ENCODE results near the gene ESR2.
"Not testable (repeated sequence)": the region's sequence is repeated elsewhere in the genome, so short reads cannot be mapped to it uniquely, and the experiment has no call there.

The ESR2 gene

DNA sequence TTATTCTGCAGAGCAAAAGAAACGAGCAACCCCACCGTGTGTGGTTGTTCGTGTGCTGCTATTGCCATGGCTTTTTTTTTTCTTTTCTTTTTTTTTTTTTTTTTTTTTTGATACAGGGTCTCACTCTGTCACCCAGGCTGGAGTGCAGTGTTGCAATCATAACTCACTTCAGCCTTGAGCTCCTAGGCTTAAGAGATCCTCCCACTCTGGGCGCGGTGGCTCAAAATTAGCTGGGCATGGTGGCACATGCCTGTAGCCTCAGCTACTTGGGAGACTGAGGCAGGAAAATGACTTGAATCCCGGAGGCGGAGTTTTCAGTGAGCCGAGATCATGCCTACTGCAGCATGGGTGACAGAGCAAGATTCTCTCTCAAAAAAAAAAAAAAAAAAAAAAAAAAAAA is 144.2 kb downstream of the ESR2 start:
- Mint-ChIP-seq H3K4me1 (no peaks in the 10 kb centered on the region), H3K27me3 (no peaks in the 10 kb centered on the region), H3K36me3 (peaks cover 8% of the 10 kb centered on the region), H3K9me3 (no peaks in the 10 kb centered on the region), H3K27ac (no peak overlapping the region), H3K4me3 (no peak overlapping the region)
- DNase-seq (ENCODE audit: low spot score in 2 of 2): no peak
- no peak for ATAC-seq (ENCODE audit: low read depth)

DNA sequence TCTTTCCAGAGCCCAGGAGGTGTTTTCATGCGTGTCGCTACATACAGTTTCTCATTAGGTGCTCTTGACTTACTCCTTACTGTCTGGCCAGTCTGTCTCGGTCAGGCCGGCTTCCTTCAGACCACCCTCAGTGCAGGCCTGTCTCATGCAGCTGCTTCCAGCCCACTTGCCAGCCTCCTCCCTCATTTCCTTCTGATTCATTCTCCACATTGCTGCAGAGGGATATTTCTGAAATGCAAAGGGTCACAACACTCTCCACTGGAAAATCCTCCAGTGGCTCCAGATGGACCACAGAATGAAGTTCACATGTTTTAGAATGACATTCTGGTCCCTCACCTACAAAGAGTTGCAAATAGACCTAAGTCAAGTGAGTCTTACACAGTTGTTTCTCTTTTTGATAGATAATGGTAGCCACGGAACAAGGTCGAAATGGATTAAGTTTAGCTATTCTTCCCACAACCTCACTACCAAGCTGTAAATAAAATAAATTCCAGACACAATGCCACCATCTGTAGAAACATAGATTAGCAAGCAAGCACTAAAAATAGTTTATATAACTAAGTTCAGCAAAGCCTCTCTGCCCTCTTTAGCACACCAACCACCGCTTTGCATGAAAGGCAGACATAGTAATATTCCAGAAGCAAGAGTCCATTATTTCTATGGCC is 146.9 kb downstream of the ESR2 start:
- no peak overlapping the region for H3K27ac Mint-ChIP-seq
- peaks cover 11% of the 10 kb centered on the region for H3K36me3 Mint-ChIP-seq
- no peaks in the 10 kb centered on the region for H3K9me3 Mint-ChIP-seq
- H3K4me1 Mint-ChIP-seq: no peaks in the 10 kb centered on the region
- ATAC-seq (ENCODE audit: low read depth) (no peak), DNase-seq (ENCODE audit: low spot score in 2 of 2) (no peak)
- no peak overlapping the region for H3K4me3 Mint-ChIP-seq
- H3K27me3 Mint-ChIP-seq: no peaks in the 10 kb centered on the region

DNA sequence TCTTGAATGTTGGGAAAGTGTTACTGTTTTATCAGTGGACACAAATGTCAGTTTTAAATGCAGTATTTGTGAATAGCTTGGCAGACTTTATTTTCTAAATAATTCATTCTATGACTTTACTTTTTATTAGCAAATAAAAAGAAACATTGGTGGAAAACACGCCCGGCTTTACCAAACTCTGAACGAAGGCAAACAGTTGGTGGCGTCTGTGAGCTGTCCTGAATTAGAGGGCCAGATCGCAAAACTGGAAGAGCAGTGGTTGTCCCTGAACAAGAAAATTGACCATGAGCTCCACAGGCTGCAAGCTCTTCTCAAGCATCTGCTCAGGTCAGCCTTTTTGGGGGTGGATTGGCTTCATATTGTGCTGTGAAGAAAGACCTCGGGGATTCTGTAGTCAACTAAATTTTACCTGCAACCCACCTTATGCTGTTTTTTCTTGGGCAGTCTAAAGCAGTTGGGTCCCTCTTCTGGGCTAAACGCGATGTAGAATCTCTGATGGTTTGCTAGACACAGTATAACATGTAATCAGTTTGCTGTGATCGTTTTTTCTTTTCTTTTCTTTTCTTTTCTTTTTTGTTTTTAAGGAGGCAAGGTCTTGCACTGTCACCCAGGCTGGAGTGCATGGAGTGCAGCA is 156.4 kb downstream of the ESR2 start:
- DNase-seq (ENCODE audit: low spot score in 2 of 2): no peak
- Mint-ChIP-seq H3K4me1 (peaks cover 2% of the 10 kb centered on the region), H3K9me3 (no peaks in the 10 kb centered on the region), H3K36me3 (peaks cover 7% of the 10 kb centered on the region), H3K27ac (no peak overlapping the region), H3K27me3 (no peaks in the 10 kb centered on the region), H3K4me3 (no peak overlapping the region)
- no peak for ATAC-seq (ENCODE audit: low read depth)

DNA sequence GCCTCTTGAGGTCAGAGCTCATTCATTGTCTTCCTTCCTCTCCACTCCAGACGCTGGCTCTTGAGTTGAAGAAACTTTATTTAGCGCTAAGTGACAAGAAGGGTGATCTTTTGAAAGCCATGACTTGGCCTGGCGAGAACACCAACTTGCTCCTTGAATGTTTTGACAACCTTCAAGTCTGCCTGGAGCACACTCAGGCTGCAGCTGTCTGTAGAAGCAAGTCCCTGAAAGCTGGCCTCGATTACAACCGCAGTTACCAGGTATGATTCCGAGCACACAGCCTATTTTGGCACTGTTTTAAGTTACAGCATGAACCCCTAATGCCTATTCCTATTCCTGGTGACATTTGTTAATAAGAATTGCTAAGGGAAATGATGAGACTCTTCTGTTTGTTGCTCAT is 167.6 kb downstream of the ESR2 start:
- no peak overlapping the region for H3K4me3 Mint-ChIP-seq
- no peak overlapping the region for H3K27ac Mint-ChIP-seq
- ATAC-seq (ENCODE audit: low read depth): no peak
- no peaks in the 10 kb centered on the region for H3K27me3 Mint-ChIP-seq
- H3K4me1 Mint-ChIP-seq: no peaks in the 10 kb centered on the region
- peaks cover 17% of the 10 kb centered on the region for H3K36me3 Mint-ChIP-seq
- H3K9me3 Mint-ChIP-seq: no peaks in the 10 kb centered on the region
- DNase-seq (ENCODE audit: low spot score in 2 of 2): no peak

DNA sequence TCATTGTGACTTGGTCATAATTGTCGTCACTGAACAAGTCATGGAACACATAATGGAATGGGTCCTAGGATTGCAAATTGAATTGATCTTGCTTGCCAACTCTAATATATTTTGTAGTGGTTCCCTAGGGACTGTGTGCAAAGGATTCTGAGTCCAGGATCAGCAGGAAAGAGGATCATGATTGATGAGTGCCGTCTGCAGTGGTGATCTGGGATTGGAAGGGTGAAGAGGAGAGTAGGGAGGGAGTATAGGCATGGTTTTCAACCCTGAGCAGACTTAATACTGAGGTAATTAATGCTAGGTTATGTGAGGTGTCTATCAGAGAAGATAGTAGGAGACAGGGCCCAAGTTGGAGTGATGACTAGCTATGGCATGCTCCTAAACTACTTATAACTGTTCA is 168.9 kb downstream of the ESR2 start:
- peaks cover 16% of the 10 kb centered on the region for H3K36me3 Mint-ChIP-seq
- no peak for DNase-seq (ENCODE audit: low spot score in 2 of 2)
- no peaks in the 10 kb centered on the region for H3K4me1 Mint-ChIP-seq
- no peak overlapping the region for H3K27ac Mint-ChIP-seq
- no peaks in the 10 kb centered on the region for H3K27me3 Mint-ChIP-seq
- no peak for ATAC-seq (ENCODE audit: low read depth)
- no peak overlapping the region for H3K4me3 Mint-ChIP-seq
- no peaks in the 10 kb centered on the region for H3K9me3 Mint-ChIP-seq

DNA sequence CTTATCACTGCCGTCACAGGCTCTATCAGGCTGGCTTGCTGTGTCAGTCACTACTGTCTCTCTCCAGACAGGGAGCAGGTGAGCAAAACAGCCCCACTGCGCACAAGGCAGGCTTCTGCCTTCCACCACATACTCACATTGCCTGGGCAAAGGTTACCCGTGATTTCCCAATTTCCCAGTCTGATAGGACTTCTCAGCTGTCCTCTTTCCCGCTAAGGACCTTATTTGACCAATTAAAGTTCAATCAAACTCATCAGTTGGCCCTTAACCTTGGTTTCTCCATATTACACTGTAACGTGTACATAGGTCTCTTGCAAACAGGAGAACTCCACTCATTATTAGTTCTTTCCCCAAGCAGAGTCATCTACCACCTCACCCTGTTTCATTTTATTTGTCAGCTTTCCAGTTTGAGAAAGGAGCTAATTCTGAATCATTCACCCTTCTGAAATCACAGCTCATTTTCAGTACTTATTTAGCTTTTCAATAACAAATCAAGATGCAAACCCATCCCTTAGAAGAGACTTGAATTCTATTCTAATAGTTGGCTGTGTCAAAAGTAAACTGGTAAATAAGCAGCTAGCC is 170.8 kb downstream of the ESR2 start:
- Mint-ChIP-seq H3K9me3 (no peaks in the 10 kb centered on the region), H3K4me1 (no peaks in the 10 kb centered on the region), H3K4me3 (no peak overlapping the region), H3K27ac (no peak overlapping the region), H3K36me3 (peaks cover 14% of the 10 kb centered on the region), H3K27me3 (no peaks in the 10 kb centered on the region)
- ATAC-seq (ENCODE audit: low read depth): no peak
- no peak for DNase-seq (ENCODE audit: low spot score in 2 of 2)

DNA sequence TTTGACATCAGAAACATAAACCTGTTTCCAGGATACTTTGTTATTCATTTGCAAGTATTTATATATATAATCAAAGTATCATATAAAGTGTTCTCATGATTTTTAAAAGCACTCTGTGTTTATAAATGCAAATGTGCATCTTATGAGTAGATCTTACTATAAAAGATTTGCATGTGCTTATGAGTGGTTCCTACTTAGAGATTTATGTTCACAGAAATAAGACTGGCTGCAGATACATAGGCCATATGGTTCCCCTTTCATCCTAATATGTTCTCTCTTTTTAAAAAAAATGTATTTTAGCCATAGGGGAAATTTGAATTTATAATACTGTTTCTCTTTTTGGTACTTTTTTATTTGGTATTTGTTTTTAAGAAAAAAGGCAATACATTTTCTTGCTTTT is 174.2 kb downstream of the ESR2 start:
- no peak for ATAC-seq (ENCODE audit: low read depth)
- H3K9me3 Mint-ChIP-seq: no peaks in the 10 kb centered on the region
- DNase-seq (ENCODE audit: low spot score in 2 of 2): no peak
- H3K27ac Mint-ChIP-seq: no peak overlapping the region
- no peaks in the 10 kb centered on the region for H3K27me3 Mint-ChIP-seq
- no peaks in the 10 kb centered on the region for H3K4me1 Mint-ChIP-seq
- peaks cover 13% of the 10 kb centered on the region for H3K36me3 Mint-ChIP-seq
- H3K4me3 Mint-ChIP-seq: no peak overlapping the region

DNA sequence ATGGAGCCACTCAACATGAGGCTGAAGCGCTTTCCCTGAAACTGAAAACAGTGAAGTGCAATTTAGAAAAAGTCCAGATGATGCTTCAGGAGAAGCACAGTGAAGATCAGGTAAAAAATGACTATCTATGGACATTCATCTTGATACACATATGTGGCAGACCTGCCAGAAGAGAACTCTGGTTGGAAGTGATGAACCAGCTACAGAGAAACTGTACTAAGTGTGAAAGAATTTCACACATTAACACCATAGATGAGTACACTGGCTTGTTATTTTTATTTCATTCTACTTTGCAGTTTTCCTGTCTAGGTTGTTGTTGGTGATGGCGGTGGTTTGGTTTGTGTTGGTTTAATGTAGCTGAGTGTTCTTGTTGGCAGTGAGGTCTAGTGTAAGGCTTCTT is 174.7 kb downstream of the ESR2 start:
- peaks cover 13% of the 10 kb centered on the region for H3K36me3 Mint-ChIP-seq
- H3K27ac Mint-ChIP-seq: no peak overlapping the region
- H3K27me3 Mint-ChIP-seq: no peaks in the 10 kb centered on the region
- ATAC-seq (ENCODE audit: low read depth): no peak
- H3K4me3 Mint-ChIP-seq: no peak overlapping the region
- no peak for DNase-seq (ENCODE audit: low spot score in 2 of 2)
- no peaks in the 10 kb centered on the region for H3K9me3 Mint-ChIP-seq
- no peaks in the 10 kb centered on the region for H3K4me1 Mint-ChIP-seq

DNA sequence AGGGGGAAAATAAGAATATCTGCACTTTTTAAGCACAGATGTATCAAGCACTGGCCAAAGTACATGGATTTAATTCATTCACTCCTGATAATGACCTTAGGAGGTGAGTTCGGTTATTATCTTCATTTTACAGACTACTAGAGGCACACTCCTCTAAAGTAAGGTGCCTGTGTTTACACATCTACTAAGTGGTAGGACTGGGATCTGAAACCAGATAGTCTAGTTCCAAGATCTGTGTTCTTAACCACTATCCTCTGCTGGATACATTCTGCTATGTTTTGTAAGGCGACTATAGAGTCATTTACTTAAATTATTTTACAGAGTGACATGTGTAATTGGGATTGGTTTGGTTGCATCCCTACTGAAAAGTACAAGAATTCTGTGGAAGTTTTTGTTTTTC is 175.3 kb downstream of the ESR2 start:
- no peaks in the 10 kb centered on the region for H3K4me1 Mint-ChIP-seq
- H3K36me3 Mint-ChIP-seq: peaks cover 13% of the 10 kb centered on the region
- no peak for DNase-seq (ENCODE audit: low spot score in 2 of 2)
- no peak overlapping the region for H3K4me3 Mint-ChIP-seq
- no peaks in the 10 kb centered on the region for H3K27me3 Mint-ChIP-seq
- no peak for ATAC-seq (ENCODE audit: low read depth)
- H3K27ac Mint-ChIP-seq: no peak overlapping the region
- no peaks in the 10 kb centered on the region for H3K9me3 Mint-ChIP-seq

DNA sequence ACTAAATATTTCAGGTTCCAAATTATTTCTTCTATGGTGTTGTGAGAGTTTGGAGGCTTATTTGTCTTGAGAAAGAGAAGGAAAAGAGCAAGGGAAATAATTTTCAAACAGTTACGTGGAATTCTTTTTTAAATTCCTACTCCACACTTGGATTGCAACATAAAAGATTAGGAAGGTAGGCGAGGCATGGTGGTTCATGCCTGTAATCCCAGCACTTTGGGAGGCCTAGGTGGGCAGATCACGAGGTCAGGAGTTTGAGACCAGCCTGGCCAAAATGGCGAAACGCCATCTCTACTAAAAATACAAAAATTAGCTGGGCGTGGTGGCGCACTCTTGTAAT is 175.8 kb downstream of the ESR2 start:
- peaks cover 11% of the 10 kb centered on the region for H3K36me3 Mint-ChIP-seq
- H3K27me3 Mint-ChIP-seq; H3K4me3 Mint-ChIP-seq; ATAC-seq (ENCODE audit: low read depth); H3K27ac Mint-ChIP-seq; H3K9me3 Mint-ChIP-seq; DNase-seq (ENCODE audit: low spot score in 2 of 2); H3K4me1 Mint-ChIP-seq: not testable (repeated sequence)

DNA sequence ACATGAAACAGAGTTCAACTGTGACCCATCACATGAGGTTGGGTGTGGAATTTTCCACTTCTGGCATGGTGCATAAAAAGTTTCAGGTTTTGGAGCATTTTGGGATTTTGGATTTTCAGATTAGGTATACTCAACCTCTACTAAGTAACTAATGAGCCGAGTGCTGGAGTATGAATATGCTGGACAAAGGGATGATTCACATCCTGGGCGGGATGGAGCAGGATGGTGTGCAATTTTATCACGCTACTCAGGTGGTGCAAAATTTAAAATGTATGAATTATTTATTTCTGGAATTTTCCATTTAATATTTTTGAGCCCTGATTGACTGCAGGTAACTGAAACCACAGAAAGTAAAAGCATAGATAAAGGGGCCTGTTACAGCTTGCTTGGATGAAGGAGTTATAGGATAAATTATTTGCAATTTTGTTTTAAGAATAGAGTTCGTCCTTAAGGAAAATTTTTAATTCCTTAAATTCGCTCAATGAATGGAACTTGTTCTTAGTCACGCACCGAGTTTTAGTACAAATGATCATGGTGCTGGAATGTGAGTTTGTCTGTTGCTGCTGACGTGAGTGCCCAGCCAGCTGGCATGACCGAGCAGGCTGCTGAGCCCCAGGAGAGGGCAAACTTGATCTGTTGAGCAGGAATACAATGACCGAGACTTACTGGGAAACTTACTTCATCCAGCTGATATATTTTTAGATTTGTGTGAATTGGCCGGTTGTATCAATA is 176.3 kb downstream of the ESR2 start:
- no peak for ATAC-seq (ENCODE audit: low read depth)
- no peak overlapping the region for H3K4me3 Mint-ChIP-seq
- no peaks in the 10 kb centered on the region for H3K27me3 Mint-ChIP-seq
- no peaks in the 10 kb centered on the region for H3K4me1 Mint-ChIP-seq
- H3K36me3 Mint-ChIP-seq: peaks cover 9% of the 10 kb centered on the region
- DNase-seq (ENCODE audit: low spot score in 2 of 2): no peak
- H3K9me3 Mint-ChIP-seq: no peaks in the 10 kb centered on the region
- H3K27ac Mint-ChIP-seq: no peak overlapping the region

DNA sequence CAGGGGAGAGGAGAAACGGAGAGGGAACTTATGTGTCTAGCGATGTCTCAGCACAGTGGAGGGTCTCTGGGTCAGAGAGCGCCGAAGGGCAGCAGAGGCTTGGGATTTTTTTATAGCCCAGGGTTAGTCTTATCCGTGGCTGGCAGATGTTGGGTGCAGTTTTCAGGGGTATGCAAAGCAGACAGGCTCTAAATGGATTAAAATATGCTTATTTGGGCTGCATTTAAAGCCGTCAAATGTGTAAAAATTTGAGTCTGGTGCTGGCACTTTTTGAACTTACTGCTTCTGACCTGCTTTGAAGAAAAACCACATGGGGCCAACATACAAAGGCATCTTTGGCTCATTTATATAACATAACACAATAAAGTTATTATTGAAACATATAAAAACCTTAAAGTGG is 178.8 kb downstream of the ESR2 start:
- H3K4me3 Mint-ChIP-seq: no peak overlapping the region
- no peaks in the 10 kb centered on the region for H3K4me1 Mint-ChIP-seq
- H3K9me3 Mint-ChIP-seq: no peaks in the 10 kb centered on the region
- ATAC-seq (ENCODE audit: low read depth): no peak
- DNase-seq (ENCODE audit: low spot score in 2 of 2): no peak
- H3K27ac Mint-ChIP-seq: no peak overlapping the region
- no peaks in the 10 kb centered on the region for H3K27me3 Mint-ChIP-seq
- peaks cover 7% of the 10 kb centered on the region for H3K36me3 Mint-ChIP-seq

DNA sequence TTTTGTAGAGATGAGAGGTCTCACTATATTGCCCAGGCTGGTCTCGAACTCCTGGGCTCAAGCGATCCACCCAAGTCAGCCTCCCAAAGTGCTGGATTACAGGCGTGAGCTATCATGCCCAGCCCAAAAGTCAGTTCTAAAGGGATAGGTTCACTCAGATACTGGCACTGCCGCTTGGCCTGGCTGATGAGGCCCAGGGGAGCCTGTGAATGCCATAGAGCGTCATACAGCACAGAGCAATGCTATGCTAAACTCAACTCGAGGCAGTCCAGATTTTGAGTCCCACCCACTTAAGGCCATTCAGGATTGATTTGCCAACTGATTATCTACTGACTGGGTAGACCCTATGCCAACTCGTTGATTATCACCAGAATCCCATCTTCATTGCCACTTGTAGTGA is 179.4 kb downstream of the ESR2 start:
- Mint-ChIP-seq H3K36me3 (peaks cover 7% of the 10 kb centered on the region), H3K4me1 (no peaks in the 10 kb centered on the region), H3K4me3 (no peak overlapping the region), H3K27me3 (no peaks in the 10 kb centered on the region), H3K9me3 (no peaks in the 10 kb centered on the region), H3K27ac (no peak overlapping the region)
- DNase-seq (ENCODE audit: low spot score in 2 of 2) (no peak), ATAC-seq (ENCODE audit: low read depth) (no peak)

DNA sequence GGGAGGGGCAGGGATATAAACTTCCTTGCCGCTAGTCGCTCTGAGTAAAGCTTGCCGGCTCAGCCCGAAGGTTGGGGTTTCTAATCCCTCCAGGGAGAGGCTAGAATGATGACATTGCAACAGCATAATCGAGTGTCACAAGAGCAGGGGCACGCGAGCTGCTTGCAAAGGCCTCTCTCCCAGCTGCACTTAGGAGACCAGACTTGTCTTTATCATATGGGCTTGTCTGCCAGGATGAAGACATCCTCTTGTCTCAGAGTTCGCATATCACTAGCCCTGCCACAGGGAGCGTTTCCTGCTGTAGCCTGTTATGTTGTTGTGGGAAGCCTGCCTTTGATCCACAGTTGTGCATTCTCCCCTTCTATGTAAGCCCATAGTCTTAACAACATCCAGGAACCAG is 180.0 kb downstream of the ESR2 start:
- H3K36me3 Mint-ChIP-seq: peaks cover 4% of the 10 kb centered on the region
- ATAC-seq (ENCODE audit: low read depth) (no peak), DNase-seq (ENCODE audit: low spot score in 2 of 2) (no peak)
- H3K9me3 Mint-ChIP-seq: no peaks in the 10 kb centered on the region
- H3K4me1 Mint-ChIP-seq: no peaks in the 10 kb centered on the region
- H3K27ac Mint-ChIP-seq: no peak overlapping the region
- H3K27me3 Mint-ChIP-seq: no peaks in the 10 kb centered on the region
- no peak overlapping the region for H3K4me3 Mint-ChIP-seq
